Stimulated activated CD8-positive, alpha-beta memory T cell treated with anti-CD3 and anti-CD28 coated beads, Interleukin-2, amount 100 ng/mL, for 48 hours (primary cell): ENCODE results near the gene SYT1.
"Not testable (repeated sequence)": the region's sequence is repeated elsewhere in the genome, so short reads cannot be mapped to it uniquely, and the experiment has no call there.

Experiments
- DNase-seq, 2 donors: peaks; one replicate each; pipeline ENCODE4 v3.0.0-alpha.2; 2020; ENCODE audit warnings: low read depth in 2 of 2

Gene SYT1

GRCh38 chr12:79402606-79403005 is 538.0 kb downstream of the SYT1 start:
- no peak for DNase-seq

- no peak for DNase-seq
These were observed 542.4 kb downstream of the SYT1 start for GRCh38 chr12:79406993-79407392.

GRCh38 chr12:79407671-79408622 is 543.4 kb downstream of the SYT1 start:
- no peak for DNase-seq

GRCh38 chr12:79408689-79409088 is 544.1 kb downstream of the SYT1 start:
- no peak for DNase-seq

- no peak for DNase-seq
These were observed 545.0 kb downstream of the SYT1 start for GRCh38 chr12:79409562-79409961.

GRCh38 chr12:79411791-79412190 is 547.2 kb downstream of the SYT1 start:
- no peak for DNase-seq

- no peak for DNase-seq
These were observed 549.2 kb downstream of the SYT1 start for GRCh38 chr12:79413796-79414195.

- DNase-seq = no peak
These were observed 549.7 kb downstream of the SYT1 start for GRCh38 chr12:79414252-79414651.

- DNase-seq = no peak
These were observed 550.7 kb downstream of the SYT1 start for GRCh38 chr12:79415321-79415720.

- no peak for DNase-seq
These were observed 551.3 kb downstream of the SYT1 start for GRCh38 chr12:79415746-79416435.

GRCh38 chr12:79420146-79420618 is 555.6 kb downstream of the SYT1 start:
- DNase-seq = no peak

GRCh38 chr12:79421236-79421740 is 556.7 kb downstream of the SYT1 start:
- DNase-seq = no peak

GRCh38 chr12:79422060-79422812 is 557.7 kb downstream of the SYT1 start:
- DNase-seq = no peak

- no peak for DNase-seq
These were observed 559.0 kb downstream of the SYT1 start for GRCh38 chr12:79423560-79423959.

GRCh38 chr12:79424109-79424721 is 559.6 kb downstream of the SYT1 start:
- DNase-seq = no peak

- no peak for DNase-seq
These were observed 561.5 kb downstream of the SYT1 start for GRCh38 chr12:79426121-79426520.

GRCh38 chr12:79426744-79427143 is 562.2 kb downstream of the SYT1 start:
- not testable (repeated sequence) for DNase-seq

- DNase-seq = no peak
These were observed 569.0 kb downstream of the SYT1 start for GRCh38 chr12:79433465-79434072.

GRCh38 chr12:79434561-79434960 is 570.0 kb downstream of the SYT1 start:
- no peak for DNase-seq

- no peak for DNase-seq
These were observed 571.2 kb downstream of the SYT1 start for GRCh38 chr12:79435742-79436141.
